A549 (cell line): ENCODE measurements around the gene ANO4.

Experiments
- BHLHE40 ChIP-seq: IDR thresholded peaks from 2 replicates; pipeline ENCODE4 v1.6.1; 2012; ENCODE audit warnings: low read depth, low read length, inconsistent platforms
- CHD4 ChIP-seq: fragments of 200-600 bp; sonication (generic); IDR thresholded peaks from 2 replicates; pipeline ENCODE4 v1.6.1; 2016; ENCODE audit warnings: antibody characterized with exemption, mild to moderate bottlenecking, borderline replicate concordance
- POLR2A ChIP-seq: IDR thresholded peaks from 2 replicates; pipeline ENCODE4 v1.6.1; 2012; ENCODE audit warnings: mild to moderate bottlenecking, low read length
- RARB ChIP-seq: fragments of 250-450 bp; sonication (Bioruptor Pico); IDR thresholded peaks from 2 replicates; pipeline ENCODE4 v1.8.0; 2021; ENCODE audit warnings: mild to moderate bottlenecking, moderate library complexity
- TF ChIP-seq, protein P1 (sequence below): IDR thresholded peaks from 2 replicates; pipeline ENCODE4 v1.6.1; 2012
- TF ChIP-seq, protein P2 (sequence below): fragments of >200 bp; sonication (Bioruptor Twin); formaldehyde crosslinking; IDR thresholded peaks from 3 replicates; pipeline ENCODE4 v1.5.1; 2016
- TF ChIP-seq, protein P3 (sequence below): IDR thresholded peaks from 2 replicates; pipeline ENCODE4 v1.6.1; 2012
- TF ChIP-seq, protein P4 (sequence below): IDR thresholded peaks from 2 replicates; pipeline ENCODE4 v1.6.1; 2012; ENCODE audit warnings: low read depth, borderline replicate concordance

DNA sequence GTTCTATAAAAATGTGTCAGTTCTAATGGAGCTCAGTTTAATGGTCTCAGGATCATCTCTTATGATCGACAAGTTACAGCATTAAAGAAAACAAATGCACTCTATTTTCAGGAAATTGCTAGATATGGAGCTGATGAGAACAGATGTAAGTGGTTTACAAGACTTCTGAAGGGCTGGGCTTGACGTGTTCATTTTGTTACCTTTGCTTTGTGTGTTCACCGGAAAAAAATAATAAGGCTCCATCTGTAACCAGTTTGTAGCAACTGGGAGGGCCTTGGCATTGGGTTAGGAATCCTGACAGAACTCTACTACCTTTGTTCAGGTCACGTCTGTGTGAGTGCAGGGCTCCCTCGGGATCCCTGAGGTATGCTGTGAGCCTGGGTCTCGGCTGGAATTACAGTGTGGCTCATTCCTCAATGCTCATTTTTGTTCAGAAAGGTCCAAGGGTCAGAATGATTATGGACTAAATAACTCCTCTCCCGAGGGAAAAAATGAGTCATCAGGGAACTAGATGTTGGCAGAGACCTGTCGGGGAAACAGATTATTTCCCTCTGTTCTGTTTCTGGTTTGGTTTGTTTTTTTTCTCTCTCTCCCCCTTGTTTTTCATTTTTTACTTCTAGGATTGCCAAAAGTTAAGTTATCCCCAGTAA, 257.4 kb downstream of the ANO4 start:
- TF ChIP-seq POLR2A (no peak), RARB (no peak), BHLHE40 (no peak), CHD4 (no peak)
- TF ChIP-seq, protein P1, sequence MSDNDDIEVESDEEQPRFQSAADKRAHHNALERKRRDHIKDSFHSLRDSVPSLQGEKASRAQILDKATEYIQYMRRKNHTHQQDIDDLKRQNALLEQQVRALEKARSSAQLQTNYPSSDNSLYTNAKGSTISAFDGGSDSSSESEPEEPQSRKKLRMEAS = no peak
- TF ChIP-seq, protein P2, sequence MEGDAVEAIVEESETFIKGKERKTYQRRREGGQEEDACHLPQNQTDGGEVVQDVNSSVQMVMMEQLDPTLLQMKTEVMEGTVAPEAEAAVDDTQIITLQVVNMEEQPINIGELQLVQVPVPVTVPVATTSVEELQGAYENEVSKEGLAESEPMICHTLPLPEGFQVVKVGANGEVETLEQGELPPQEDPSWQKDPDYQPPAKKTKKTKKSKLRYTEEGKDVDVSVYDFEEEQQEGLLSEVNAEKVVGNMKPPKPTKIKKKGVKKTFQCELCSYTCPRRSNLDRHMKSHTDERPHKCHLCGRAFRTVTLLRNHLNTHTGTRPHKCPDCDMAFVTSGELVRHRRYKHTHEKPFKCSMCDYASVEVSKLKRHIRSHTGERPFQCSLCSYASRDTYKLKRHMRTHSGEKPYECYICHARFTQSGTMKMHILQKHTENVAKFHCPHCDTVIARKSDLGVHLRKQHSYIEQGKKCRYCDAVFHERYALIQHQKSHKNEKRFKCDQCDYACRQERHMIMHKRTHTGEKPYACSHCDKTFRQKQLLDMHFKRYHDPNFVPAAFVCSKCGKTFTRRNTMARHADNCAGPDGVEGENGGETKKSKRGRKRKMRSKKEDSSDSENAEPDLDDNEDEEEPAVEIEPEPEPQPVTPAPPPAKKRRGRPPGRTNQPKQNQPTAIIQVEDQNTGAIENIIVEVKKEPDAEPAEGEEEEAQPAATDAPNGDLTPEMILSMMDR = no peak
- TF ChIP-seq, protein P3, sequence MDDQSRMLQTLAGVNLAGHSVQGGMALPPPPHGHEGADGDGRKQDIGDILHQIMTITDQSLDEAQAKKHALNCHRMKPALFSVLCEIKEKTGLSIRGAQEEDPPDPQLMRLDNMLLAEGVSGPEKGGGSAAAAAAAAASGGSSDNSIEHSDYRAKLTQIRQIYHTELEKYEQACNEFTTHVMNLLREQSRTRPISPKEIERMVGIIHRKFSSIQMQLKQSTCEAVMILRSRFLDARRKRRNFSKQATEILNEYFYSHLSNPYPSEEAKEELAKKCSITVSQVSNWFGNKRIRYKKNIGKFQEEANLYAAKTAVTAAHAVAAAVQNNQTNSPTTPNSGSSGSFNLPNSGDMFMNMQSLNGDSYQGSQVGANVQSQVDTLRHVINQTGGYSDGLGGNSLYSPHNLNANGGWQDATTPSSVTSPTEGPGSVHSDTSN = no peak
- TF ChIP-seq, protein P4, sequence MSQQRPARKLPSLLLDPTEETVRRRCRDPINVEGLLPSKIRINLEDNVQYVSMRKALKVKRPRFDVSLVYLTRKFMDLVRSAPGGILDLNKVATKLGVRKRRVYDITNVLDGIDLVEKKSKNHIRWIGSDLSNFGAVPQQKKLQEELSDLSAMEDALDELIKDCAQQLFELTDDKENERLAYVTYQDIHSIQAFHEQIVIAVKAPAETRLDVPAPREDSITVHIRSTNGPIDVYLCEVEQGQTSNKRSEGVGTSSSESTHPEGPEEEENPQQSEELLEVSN = no peak
